Ovary (tissue), 9 donors: ENCODE results near the gene OR2AG1. TPM values are rescaled to one million over a fixed set of nuclear protein-coding genes. Genes with fewer than 3 reads are reported as not detected.

Experiments used
- DNase-seq, 5 donors: peaks; one replicate each; pipeline ENCODE4 v3.0.0-alpha.2; 2019 to 2020
- H3K27ac ChIP-seq, 2 donors: fragments of 200-600 bp; one replicate each; pipeline versions ENCODE4 v1.5.1 to v1.8.0; 2019 to 2022
- H3K27me3 ChIP-seq: fragments of 200-600 bp; one replicate; pipeline ENCODE4 v1.8.0; 2022
- H3K36me3 ChIP-seq: fragments of 200-600 bp; sonication (generic); one replicate; pipeline ENCODE4 v1.5.1; 2019
- H3K4me1 ChIP-seq: one replicate; pipeline ENCODE4 v1.8.1; 2013; ENCODE audit warnings: mild to moderate bottlenecking, moderate library complexity; ENCODE audit not compliant: insufficient read depth
- H3K4me3 ChIP-seq: fragments of 200-600 bp; sonication (generic); one replicate; pipeline ENCODE4 v1.5.1; 2017
- H3K9me3 ChIP-seq, 2 donors: fragments of 200-600 bp in 1 of 2; sonication (generic) in 1 of 2; one replicate each; pipeline versions ENCODE4 v1.5.1 to v1.8.1; 2013 to 2019; ENCODE audit warnings: mild to moderate bottlenecking in 1 of 2, moderate library complexity in 1 of 2
- CTCF ChIP-seq, 3 donors: fragments of 450-650 bp in 2 of 3; fragments of 200-600 bp in 1 of 3; IDR thresholded peaks; one replicate each; pipeline versions ENCODE4 v1.5.1 to v1.8.0; 2016 to 2022; ENCODE audit warnings: antibody characterized with exemption in 3 of 3, mild to moderate bottlenecking in 1 of 3
- EP300 ChIP-seq: sonication (generic); formaldehyde crosslinking; IDR thresholded peaks from one replicate; pipeline ENCODE4 v1.6.1; 2017; ENCODE audit warnings: antibody characterized with exemption
- POLR2A ChIP-seq: fragments of 450-650 bp; IDR thresholded peaks from one replicate; pipeline ENCODE4 v1.6.1; 2017; ENCODE audit warnings: antibody characterized with exemption, mild to moderate bottlenecking, moderate library complexity
- WGBS, 3 donors: extraction: QIAGEN DNeasy Blood & Tissue Kit in 1 of 3; methylation state at CpG; one replicate each; pipeline versions ENCODE4 v1.1.5 to v1.1.7; 2013 to 2017; 5-methylcytosine and 5-hydroxymethylcytosine counted together
- intact Hi-C, 4 donors: fragments of 100-400 bp; cut with DNase I; formaldehyde crosslinking; loops; one replicate each; pipeline versions ENCODE4 v1.11.0 to v1.15.1; 2022 to 2023
- polyA plus RNA-seq, 2 donors: library from polyadenylated mRNA; stranded (reverse); fragments of 200-250 nt in 1 of 2; fragments of 350-450 nt in 1 of 2; fragmentation: Illumina TruSeq in 1 of 2; extraction: RNeasy Lipid Tissue Mini Kit (QIAGEN cat#74804) in 1 of 2; gene quantifications; one replicate each; pipeline ENCODE4 v1.2.3, GENCODE V29; 2013 to 2014
- total RNA-seq, 7 donors: library from RNA; depleted of rRNA in 2 of 7; stranded (reverse); fragments of >200 nt in 2 of 7; fragmentation: NEBNext Ultra II Directional in 3 of 7; extraction: Animal tissue kit (Norgen Biotek cat#: 25700) in 3 of 7; gene quantifications; one replicate each; pipeline versions ENCODE4 v1.1.0 to v1.2.4, GENCODE V29; 2016 to 2023
- donor health status: DM: no; HTN: no; CAD: no; lungs with moderate emphysema.
- donor health status: DM: no; HTN: no; CAD: no.
- donor health status: Bipolar disorder and iron deficiency.
- donor health status: DM: yes; HTN: yes; CAD: no.
- donor health status: DM: no; HTN: no; CAD: no.
- donor health status: DM: yes; HTN: yes; CAD: no.

The OR2AG1 gene
- total and polyA plus RNA-seq, 9 donors, result not detected

- TF ChIP-seq EP300, result no peak
- TF ChIP-seq CTCF (IDR thresholded peaks at IDR 0.05), result no peak
- no peak for TF ChIP-seq POLR2A
- no peaks in the 10 kb centered on the region for H3K9me3 ChIP-seq
- no peaks in the 10 kb centered on the region for H3K4me1 ChIP-seq
- no peak overlapping the region for H3K4me3 ChIP-seq
- WGBS, 3 donors, result 56 to 58% (median 57%) methylated on average over 3 of the region's 3 CpGs
- no peaks in the 10 kb centered on the region for H3K27me3 ChIP-seq
- H3K36me3 ChIP-seq, result no peaks in the 10 kb centered on the region
- no peak for DNase-seq
- no peak overlapping the region for H3K27ac ChIP-seq
- intact Hi-C loops, result no loop called here
Measured at GRCh38 chr11:6736495-6737121, 46.2 kb upstream of the OR2AG1 start.

GRCh38 chr11:6737872-6738466 is 44.9 kb upstream of the OR2AG1 start:
- Histone ChIP-seq H3K27ac (no peak overlapping the region), H3K4me3 (no peak overlapping the region), H3K4me1 (no peaks in the 10 kb centered on the region), H3K27me3 (no peaks in the 10 kb centered on the region), H3K36me3 (no peaks in the 10 kb centered on the region), H3K9me3 (no peaks in the 10 kb centered on the region)
- TF ChIP-seq EP300 (no peak), CTCF (IDR thresholded peaks at IDR 0.05) (no peak), POLR2A (no peak)
- no peak for DNase-seq
- intact Hi-C loops, result no loop called here
- 12 to 18% (median 12%) methylated on average over 2 of the region's 2 CpGs for WGBS, 3 donors

- intact Hi-C loops, result no loop called here
- no peaks in the 10 kb centered on the region for H3K27me3 ChIP-seq
- H3K36me3 ChIP-seq, result no peaks in the 10 kb centered on the region
- DNase-seq, result no peak
- H3K9me3 ChIP-seq, result no peaks in the 10 kb centered on the region
- TF ChIP-seq POLR2A (no peak), EP300 (no peak), CTCF (IDR thresholded peaks at IDR 0.05) (no peak)
- 89 to 97% (median 96%) methylated on average over 1 of the region's 1 CpG for WGBS, 3 donors
- H3K4me1 ChIP-seq, result no peaks in the 10 kb centered on the region
- no peak overlapping the region for H3K4me3 ChIP-seq
- H3K27ac ChIP-seq, result no peak overlapping the region
Measured at GRCh38 chr11:6738590-6738989, 44.2 kb upstream of the OR2AG1 start.

- Histone ChIP-seq H3K36me3 (no peaks in the 10 kb centered on the region), H3K9me3 (no peaks in the 10 kb centered on the region), H3K4me3 (no peak overlapping the region), H3K27me3 (no peaks in the 10 kb centered on the region), H3K27ac (no peak overlapping the region), H3K4me1 (no peaks in the 10 kb centered on the region)
- 59 to 66% (median 61%) methylated on average over 7 of the region's 7 CpGs for WGBS, 3 donors
- no peak for DNase-seq
- intact Hi-C loops, result no loop called here
- TF ChIP-seq POLR2A (no peak), CTCF (IDR thresholded peaks at IDR 0.05) (no peak), EP300 (no peak)
Measured at GRCh38 chr11:6742260-6742659, 40.6 kb upstream of the OR2AG1 start.
